Right lobe of liver (tissue), 4 donors: Measurements from ENCODE around the gene MICOS13.

Experiments used
- CTCF ChIP-seq, 4 donors: fragments of 200-600 bp in 3 of 4; fragments of 450-650 bp in 1 of 4; IDR thresholded peaks; one replicate each; pipeline versions ENCODE4 v1.5.1 to v1.8.0; 2016 to 2022; ENCODE audit warnings: antibody characterized with exemption in 4 of 4, mild to moderate bottlenecking in 2 of 4
- POLR2A ChIP-seq: fragments of 450-650 bp; IDR thresholded peaks from one replicate; pipeline ENCODE4 v1.6.1; 2017; ENCODE audit warnings: antibody characterized with exemption, mild to moderate bottlenecking
- donor health status: DM: no; HTN: no; CAD: no.
- donor health status: DM: no; HTN: no; CAD: no.
- donor health status: DM: no; HTN: yes; CAD: no.

DNA sequence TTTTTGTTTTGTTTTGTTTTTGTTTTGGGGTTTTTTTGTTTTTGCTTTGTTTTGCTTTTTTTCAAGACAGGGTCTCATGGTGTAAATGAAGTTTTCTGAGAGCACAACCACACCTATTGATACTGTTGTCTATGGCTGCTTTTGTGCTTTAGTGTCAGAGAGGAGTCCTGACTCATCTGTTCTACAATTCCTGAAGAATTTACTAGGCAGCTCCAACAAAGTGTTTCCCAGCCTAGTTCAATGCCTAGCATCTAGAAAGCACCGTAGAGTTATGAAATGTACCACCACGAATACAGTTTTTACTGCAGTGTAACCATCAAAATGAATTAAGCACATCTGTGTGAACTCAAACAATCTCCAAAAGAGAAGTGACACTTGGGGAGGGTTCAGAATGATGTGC, 36.3 kb downstream of the MICOS13 start:
- TF ChIP-seq POLR2A (no peak), CTCF (IDR thresholded peaks at IDR 0.05) (no peak)
